NCI-H526 treated with DMSO at 0.1 percent for 48 hours (cell line): ENCODE measurements around the gene NEFH.
"Not testable (repeated sequence)": the region's sequence is repeated elsewhere in the genome, so short reads cannot be mapped to it uniquely, and the experiment has no call there.

Source experiments
- DNase-seq: peaks from one replicate; lab custom pipeline; 2025; lab: John Stamatoyannopoulos, UW

Gene NEFH

DNA sequence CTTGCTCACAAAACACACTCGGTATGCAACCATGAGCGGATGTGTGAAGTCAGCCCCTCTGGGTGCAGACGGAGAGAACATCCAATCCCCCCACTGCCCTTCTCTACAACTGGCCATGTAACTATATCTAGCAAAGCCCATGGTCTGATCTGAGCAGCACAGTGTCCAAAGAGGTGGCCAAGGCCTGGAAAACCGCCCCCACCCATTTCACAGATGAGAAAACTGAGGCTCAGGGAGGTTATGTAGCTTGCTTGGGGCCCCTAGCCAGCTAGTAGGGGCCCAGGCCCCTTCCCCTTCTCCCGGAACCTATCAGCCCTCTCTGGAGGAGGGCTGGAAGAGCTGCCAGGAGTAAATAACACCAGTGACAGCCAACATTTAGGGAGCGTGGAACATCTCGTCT, 15.4 kb upstream of the NEFH start:
- no peak for DNase-seq

DNA sequence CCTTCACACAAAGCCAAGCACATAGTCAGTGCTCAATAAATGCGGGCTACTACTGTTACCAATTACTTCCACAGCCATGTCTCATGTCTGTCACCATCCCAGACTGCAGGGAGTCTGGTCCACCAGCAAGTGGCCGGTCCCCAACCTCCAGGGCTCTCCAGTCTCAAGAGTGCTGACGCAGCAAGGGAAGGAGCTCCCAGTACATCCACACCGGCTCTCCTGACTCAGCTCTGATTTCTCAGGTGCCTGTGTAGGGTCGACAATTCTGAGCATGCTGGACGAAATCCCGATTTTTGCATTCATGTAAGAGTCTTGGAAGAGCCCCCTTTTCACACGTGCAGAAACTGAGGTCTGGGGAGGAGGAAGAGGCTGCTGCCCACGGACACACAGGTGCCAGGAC, 10.3 kb upstream of the NEFH start:
- no peak for DNase-seq

DNA sequence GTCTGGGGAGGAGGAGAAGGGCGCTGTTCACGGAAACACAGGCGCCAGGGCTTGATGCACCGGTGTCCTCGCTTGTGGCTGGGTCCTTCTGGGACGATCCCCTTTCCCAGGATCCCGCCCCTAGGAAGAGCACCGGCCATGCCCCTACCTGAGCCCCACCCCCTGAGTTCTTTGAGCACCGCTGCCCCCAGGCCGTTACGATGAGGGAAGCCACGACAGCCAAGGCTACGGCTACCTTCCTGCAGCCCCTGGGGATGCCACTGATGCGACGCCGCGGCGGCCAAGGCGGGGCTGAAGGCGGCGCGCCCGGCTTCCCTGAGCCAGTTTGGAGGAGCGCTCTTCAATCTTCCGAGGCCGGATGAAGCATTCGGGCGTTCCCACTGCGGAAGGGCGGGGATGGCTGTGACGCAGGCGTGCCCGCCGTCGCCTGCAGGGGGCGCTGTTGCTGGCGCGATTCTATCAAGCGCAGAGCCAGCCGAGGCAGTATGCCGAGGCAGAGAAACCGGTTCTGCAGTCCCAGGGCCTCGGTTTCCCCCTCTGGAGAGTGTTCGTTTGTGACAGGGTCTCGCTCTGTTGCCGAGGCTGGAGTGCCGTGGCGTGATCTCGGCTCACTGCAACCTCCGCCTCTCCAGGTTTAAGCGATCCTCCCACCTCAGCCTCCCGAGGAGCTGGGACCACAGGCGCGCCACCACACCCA, 9.7 kb upstream of the NEFH start:
- peak; percentile 24 for DNase-seq

DNA sequence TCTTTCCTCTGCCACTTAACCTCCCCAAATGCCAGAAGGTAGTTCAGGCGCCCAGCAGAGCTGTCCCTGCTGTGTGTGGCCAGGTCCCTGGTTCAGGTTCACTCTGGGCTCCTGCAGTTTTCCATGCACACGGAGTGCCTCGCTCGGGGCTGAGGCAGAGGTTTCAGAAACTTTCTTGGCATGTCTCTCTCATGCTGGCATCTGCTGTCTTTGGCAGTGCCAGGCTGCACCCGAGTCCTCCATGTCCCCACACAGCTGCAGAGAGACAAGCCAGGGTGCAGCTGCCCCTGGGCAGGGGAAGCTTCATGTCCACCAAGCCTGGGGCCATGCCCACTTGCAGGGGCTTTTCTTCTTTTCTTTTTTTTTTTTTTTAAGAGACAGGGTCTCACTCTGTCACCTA, 7.0 kb upstream of the NEFH start:
- DNase-seq, result no peak

DNA sequence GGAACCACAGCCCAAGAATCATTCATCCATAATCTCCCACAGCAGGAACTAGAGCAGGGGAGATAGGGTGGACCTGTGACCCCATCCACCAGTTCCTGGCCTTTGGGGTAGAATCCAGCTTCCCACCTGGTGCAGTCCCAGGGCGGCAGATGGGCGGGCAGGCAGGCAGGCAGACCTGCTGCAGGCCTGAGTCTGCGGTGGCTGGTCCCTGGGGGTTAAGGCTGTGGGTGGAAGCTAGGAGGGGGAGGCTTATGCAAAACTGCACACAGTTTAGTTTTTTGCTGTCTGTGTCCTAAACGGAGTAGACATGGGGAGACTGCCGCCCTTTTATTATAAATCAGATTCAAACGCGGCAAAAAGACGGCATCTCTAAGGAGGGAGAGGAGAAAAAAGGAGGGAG, 4.5 kb upstream of the NEFH start:
- DNase-seq, result peak; percentile 63

DNA sequence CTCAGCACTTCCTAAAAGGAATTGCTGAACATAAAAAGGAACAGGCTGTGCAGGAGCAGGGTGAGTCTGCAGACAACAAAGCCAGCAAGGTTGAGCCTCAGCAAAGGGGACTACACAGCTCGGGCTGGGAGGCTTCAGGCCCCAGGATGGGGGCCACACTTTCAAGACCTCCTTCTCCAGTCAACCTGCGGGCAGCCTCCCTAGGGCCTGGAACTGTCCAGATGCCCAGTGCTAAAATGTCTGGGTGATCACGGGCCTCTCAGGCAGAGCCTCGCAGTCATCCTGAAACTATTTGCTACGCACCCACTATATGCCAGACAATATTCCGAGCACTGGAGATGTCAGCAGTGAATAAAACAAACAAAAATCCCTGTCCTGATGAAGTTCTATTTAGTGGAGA, 3.9 kb upstream of the NEFH start:
- no peak for DNase-seq

DNA sequence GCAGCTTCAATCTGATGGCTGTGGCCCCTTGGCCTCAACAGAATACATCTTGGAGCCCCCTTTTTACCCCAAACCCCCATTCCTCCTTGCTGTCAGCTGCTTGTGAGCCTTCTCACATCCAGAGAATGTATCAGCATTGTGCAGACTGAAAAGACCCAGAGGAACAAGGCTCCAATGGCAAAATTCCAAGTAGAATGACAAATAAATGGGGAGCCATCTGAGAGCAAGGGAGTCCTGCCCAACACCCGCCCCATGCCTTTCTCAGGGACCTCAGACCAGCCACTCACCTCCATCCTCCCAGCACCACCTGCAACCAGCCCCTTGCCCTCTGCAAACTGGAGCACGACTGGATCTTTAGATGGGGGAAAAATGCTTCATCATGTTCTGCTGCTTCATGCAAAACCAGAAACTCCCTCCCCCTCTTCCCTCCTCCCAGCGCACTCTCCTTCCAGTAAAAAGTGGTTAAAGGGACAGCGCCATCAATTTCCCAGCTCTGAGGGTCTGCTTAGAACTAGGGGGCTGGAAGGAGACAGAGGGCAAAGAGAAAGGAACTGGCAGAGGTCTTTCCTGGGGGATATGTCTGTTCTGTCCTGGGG, 2.2 kb upstream of the NEFH start:
- DNase-seq, result peak; percentile 72

DNA sequence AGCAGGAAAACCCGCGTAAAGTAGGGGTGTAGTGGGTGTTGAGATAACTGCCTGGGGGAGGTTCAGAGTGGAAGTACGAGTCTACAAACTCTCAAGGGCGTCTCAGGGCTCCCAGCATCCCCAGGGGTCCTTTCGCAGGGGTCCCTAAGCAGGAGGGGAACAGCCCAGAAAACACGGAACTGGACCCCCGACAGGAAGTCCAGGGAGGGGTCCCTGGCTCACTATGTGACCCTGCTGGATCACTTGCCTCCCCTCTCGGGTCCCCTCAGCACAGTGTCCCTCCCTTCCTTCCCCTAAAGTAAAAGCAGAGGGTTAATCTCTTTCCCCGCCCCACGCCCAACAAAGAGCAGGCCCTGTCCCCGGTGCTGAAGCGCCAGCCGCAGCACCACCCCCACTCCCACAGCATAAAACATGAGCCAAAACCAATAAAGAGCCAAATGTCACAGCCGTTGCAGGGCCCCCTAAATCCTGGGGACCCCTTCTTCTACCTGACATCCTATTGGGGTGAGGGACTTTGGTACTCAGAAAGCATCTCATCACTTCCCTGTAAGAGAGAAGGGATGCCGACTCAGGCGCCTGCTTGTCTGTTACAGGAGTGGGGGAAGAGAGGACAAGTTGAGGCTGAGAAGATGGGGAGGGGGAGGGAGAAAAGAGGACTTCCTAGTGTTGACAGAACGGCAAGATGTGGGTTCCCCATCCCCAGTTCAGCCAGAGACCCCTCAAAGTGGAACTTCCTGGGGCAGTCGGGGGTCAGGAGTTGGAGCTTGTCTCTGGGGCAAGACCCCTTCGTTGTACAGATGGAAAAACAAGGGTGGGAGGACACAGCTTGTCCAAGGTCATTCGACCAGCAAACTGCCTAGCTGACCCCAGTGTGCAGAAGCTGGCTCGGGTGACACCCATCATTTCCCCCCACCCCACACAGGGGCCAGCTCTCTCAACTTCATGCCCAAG, 1.4 kb upstream of the NEFH start:
- peak; percentile 46 for DNase-seq

DNA sequence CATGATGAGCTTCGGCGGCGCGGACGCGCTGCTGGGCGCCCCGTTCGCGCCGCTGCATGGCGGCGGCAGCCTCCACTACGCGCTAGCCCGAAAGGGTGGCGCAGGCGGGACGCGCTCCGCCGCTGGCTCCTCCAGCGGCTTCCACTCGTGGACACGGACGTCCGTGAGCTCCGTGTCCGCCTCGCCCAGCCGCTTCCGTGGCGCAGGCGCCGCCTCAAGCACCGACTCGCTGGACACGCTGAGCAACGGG, 169 bp downstream of the NEFH start:
- no peak for DNase-seq

DNA sequence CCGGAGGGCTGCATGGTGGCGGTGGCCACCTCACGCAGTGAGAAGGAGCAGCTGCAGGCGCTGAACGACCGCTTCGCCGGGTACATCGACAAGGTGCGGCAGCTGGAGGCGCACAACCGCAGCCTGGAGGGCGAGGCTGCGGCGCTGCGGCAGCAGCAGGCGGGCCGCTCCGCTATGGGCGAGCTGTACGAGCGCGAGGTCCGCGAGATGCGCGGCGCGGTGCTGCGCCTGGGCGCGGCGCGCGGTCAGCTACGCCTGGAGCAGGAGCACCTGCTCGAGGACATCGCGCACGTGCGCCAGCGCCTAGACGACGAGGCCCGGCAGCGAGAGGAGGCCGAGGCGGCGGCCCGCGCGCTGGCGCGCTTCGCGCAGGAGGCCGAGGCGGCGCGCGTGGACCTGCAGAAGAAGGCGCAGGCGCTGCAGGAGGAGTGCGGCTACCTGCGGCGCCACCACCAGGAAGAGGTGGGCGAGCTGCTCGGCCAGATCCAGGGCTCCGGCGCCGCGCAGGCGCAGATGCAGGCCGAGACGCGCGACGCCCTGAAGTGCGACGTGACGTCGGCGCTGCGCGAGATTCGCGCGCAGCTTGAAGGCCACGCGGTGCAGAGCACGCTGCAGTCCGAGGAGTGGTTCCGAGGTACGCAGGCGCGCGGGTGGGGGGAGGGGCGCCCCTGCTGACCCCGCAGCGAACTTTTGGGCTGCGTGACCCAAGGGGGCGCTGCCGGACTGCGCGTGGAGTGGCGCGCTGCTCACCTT, 670 bp downstream of the NEFH start:
- no peak for DNase-seq

DNA sequence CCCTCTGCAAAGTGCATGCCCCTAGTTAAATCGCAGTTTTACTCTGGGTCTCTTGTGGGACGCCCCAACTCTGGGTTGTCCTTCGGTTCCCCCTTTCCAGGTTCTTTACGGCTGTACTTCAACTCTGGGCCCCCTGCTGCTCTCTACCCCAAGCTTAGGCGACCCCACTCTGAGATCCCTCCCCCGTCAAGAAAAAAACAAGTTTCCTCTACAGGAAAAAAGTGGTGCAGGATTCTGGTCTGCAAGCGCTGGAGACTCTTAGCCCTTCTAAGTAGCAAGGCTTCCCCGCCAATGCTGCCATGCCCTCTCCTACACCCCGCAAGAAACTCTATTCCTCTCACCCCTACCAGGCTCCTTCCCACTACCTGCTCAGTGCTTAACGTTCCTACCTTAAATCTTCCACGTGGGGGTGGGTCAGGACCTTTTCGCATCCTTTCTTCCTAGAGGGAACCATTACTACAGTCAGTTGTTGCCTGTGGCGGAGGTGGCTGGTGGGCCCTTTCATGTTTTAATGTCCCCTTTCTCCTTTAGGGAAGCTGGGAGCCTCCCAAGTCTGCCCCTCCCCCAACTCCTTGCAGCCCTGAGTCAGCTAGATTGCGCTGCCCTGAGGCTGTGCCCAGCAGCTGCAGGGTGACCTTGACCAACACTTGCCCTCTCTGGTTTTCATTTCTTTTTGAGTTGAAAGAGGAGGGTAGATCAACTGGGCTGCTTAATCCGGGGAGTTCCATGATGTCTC, 1.4 kb downstream of the NEFH start:
- no peak for DNase-seq

DNA sequence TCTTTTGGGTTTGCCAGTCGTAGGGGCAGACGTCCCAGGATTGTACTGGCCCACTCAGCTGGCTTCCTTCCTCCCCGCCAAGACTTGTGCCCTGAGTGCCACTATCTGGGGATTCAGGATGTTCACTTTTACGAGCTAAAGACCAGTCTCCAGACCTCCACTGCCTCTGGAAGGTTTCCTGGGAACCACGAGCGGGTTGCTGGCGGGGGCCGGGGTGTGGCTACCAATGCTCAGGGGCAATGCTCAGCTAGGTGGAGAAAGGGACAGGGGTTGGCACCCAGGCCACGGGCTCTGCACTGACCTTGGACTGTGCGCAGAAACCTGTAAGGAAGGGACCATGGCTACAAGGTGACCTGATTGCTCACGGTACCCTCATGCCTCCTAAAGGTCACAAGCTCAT, 2.2 kb downstream of the NEFH start:
- no peak for DNase-seq

DNA sequence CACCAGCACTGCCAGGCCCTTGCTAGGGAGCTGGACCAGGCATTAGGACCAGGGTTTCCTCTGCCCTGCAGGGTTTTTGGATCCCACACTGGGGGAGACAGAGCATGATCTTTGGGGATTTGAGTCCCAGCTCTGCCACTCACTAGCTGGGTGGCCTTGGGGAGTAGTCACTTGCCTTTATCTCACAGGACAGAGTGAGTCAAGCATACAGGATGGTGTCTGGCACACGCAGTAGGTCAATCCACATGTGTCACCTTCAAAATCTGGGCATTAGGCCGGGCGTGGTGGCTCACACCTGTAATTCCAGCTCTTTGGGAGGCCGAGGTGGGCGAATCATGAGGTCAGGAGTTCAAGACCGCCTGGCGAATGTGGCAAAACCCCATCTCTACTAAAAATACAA, 2.7 kb downstream of the NEFH start:
- DNase-seq, result no peak

DNA sequence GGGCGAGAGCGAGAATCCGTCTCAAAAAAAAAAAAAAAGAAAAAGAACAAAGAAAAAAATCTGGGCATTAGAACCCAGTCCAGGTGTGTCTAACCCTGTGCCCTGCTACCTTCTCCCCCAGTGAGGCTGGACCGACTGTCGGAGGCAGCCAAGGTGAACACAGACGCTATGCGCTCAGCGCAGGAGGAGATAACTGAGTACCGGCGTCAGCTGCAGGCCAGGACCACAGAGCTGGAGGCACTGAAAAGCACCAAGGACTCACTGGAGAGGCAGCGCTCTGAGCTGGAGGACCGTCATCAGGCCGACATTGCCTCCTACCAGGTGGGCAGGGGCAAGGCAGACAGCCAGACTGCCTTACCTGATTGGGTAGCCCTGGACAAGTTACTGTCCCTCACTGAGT, 3.2 kb downstream of the NEFH start:
- DNase-seq, result no peak

DNA sequence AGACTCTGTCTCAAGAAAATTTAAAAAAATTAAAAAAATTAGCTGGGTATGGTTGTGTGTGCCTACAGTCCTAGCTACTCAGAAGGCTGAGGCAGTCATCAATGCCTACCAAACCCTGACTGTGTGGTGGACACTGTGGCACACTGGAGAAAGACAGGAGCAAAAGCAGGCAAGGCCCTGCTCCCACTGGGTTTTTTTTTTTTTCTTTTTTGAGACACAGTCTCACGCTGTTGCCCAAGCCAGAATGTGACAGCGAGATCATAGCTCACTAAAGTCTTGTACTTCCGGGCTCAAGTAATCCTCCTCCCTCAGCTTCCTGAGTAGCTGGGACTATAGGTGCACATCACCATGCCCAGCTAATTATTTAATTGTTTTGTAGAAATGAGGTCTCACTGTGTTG, 4.6 kb downstream of the NEFH start:
- no peak for DNase-seq

DNA sequence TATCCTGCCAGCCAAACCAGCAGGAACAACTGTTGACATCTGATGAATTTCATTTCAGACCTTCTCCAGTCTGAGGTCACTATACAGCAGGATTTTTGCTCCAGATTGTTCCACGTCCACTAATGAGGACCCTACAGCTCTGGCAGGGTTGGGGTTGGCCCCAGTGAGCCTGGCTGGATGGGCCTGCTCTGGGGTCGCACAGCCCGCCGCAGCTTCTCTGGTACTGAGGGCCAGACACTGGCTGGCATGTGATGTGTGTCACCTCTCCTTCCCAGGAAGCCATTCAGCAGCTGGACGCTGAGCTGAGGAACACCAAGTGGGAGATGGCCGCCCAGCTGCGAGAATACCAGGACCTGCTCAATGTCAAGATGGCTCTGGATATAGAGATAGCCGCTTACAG, 5.4 kb downstream of the NEFH start:
- DNase-seq, result no peak

DNA sequence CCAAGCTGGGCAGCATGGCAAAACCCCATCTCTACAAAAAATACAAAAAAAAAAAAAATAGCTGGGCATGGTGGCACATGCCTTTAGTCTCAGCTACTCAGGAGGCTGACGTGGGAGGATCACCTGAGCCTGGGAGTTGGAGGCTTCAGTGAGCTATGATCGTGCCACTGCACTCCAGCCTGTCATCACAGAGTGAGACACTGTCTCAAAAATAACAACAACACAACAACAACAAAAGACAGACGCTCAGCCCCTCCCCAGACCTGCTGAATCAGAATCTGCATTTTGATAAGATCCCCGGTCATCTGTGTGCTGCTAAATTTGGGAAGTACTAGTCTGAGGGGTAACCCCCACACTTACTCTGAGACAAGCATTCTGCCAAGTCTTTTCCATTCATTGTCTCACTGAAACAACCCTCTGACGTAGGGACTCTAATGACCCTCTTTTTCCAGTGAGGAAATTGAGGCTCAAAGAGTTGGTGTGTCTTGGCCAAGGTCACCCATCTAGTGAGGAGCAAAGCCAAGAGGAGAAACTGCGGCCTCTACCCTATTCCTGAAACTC, 7.5 kb downstream of the NEFH start:
- DNase-seq, result no peak

DNA sequence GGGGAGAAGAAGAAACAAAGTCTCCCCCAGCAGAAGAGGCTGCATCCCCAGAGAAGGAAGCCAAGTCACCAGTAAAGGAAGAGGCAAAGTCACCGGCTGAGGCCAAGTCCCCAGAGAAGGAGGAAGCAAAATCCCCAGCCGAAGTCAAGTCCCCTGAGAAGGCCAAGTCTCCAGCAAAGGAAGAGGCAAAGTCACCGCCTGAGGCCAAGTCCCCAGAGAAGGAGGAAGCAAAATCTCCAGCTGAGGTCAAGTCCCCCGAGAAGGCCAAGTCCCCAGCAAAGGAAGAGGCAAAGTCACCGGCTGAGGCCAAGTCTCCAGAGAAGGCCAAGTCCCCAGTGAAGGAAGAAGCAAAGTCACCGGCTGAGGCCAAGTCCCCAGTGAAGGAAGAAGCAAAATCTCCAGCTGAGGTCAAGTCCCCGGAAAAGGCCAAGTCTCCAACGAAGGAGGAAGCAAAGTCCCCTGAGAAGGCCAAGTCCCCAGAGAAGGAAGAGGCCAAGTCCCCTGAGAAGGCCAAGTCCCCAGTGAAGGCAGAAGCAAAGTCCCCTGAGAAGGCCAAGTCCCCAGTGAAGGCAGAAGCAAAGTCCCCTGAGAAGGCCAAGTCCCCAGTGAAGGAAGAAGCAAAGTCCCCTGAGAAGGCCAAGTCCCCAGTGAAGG, 9.2 kb downstream of the NEFH start:
- not testable (repeated sequence) for DNase-seq

DNA sequence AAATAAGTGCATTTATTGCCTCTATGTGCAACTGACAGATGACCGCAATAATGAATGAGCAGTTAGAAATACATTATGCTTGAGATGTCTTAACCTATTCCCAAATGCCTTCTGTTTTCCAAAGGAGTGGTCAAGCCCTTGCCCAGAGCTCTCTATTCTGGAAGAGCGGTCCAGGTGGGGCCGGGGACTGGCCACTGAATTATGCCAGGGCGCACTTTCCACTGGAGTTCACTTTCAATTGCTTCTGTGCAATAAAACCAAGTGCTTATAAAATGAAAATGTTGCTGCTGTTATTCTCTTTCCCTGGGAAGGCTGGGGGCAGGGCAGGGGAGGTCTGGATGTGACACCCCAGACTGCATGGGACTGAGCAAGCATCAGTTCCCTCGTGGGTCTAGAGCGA, 11.0 kb downstream of the NEFH start:
- DNase-seq, result no peak

DNA sequence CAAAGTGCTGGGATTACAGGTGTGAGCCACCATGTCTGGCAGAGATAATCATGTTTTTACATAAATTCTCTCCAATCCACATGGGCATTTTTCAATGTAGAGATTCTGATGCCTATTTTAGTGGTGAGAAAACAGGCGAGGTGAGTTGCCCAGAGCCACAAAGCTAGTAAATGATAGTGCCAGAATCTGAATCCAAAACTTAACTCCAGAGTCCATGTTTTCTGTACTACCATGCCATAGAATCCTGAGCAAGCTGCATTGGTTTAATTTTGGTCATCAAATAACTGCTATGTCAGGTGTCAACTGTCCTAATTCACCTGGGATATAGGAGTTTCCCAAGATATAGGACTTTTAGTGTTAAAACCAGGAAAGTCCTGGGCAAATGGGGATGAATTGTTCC, 13.6 kb downstream of the NEFH start:
- DNase-seq, result no peak

DNA sequence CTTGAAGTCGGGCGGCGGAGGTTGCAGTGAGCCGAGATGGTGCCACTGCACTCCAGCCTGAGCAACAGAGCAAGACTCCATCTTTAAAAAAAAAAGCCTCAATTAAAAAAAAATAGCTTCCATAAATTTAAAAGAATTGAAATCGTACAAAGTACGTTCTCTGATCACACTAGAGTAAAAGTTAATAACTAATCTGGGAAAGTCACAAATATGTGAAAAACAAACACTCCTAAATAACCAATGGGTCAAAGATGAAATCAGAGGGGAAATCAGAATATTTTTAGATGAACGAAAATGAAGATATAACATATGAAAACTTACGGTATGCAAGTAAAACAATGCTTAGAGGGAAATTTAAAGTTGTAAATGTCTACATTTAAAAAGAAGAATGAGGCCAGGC, 19.8 kb downstream of the NEFH start:
- DNase-seq, result no peak
